Measurements from ENCODE around the gene LCK. TPM values are rescaled to one million over a fixed set of nuclear protein-coding genes. Genes with fewer than 3 reads are reported as not detected.
"Not testable (repeated sequence)": the region's sequence is repeated elsewhere in the genome, so short reads cannot be mapped to it uniquely, and the experiment has no call there.

LCK gene
- total RNA-seq, 8 experiments from 2014 or later, result 0.63 to 1.4 (median 1.2) TPM; not detected in 4

GRCh38 chr1:32242341-32242851 lies 8.7 kb upstream of the LCK start:
- ATAC-seq (replicated peaks in 6 of 8), result no peak
- H3K4me3 ChIP-seq, result no peak overlapping the region
- H3K4me1 ChIP-seq (replicated peaks in 1 of 2), result peaks cover 10 to 22% of the 10 kb centered on the region in 2 donors
- in situ Hi-C loops (cut with MboI; ENCODE audit: low pct_unique_long_range_greater_than_20kb in 2 of 9, low sequenced_read_pairs in 9 of 9, unreplicated experiment in 9 of 9), result no loop called here
- WGBS, 10 experiments, result 20 to 100% (median 47%) methylated on average over 1 to 7 of the region's 7 CpGs; no CpG with 5 or more reads in 1 of the 10 experiments
- H3K27ac ChIP-seq, result no peak overlapping the region

- Histone ChIP-seq H3K4me1 (replicated peaks in 1 of 2) (peaks cover 23 to 31% of the 10 kb centered on the region in 2 donors), H3K4me3 (no peak within 1 kb of the TSS), H3K27ac (no peak within 1 kb of the TSS)
- peak in 3 of 8 experiments; percentile 78 to 83 (median 81) for ATAC-seq (replicated peaks in 6 of 8)
- in situ Hi-C loops (cut with MboI; ENCODE audit: low pct_unique_long_range_greater_than_20kb in 2 of 9, low sequenced_read_pairs in 9 of 9, unreplicated experiment in 9 of 9), result no loop called here
- WGBS, 10 experiments, result 0 to 90% (median 61%) methylated on average over 1 to 3 of the region's 3 CpGs; no CpG with 5 or more reads in 6 of the 10 experiments
Measured at GRCh38 chr1:32246888-32247273, 4.2 kb upstream of the LCK start, which contains the start of gene FAM167B. TSS of gene FAM167B (plus strand) at chr1:32247222. CDS start at chr1:32247422, 200 bp downstream.

- peaks cover 23 to 31% of the 10 kb centered on the region in 2 donors for H3K4me1 ChIP-seq (replicated peaks in 1 of 2)
- no peak overlapping the region for H3K4me3 ChIP-seq
- peak in 2 of 8 experiments; percentile 2 for ATAC-seq (replicated peaks in 6 of 8)
- H3K27ac ChIP-seq, result no peak overlapping the region
- WGBS, 10 experiments, result 60 to 100% (median 94%) methylated on average over 1 to 6 of the region's 12 CpGs; no CpG with 5 or more reads in 6 of the 10 experiments
- in situ Hi-C loops (cut with MboI; ENCODE audit: low pct_unique_long_range_greater_than_20kb in 2 of 9, low sequenced_read_pairs in 9 of 9, unreplicated experiment in 9 of 9), result no loop called here
Measured at GRCh38 chr1:32247452-32247851, 3.6 kb upstream of the LCK start.

GRCh38 chr1:32247983-32248889 lies 2.8 kb upstream of the LCK start:
- peak overlapping the region in 1 of 2 donors; percentile 34 for H3K27ac ChIP-seq
- peaks cover 23 to 27% of the 10 kb centered on the region in 2 donors for H3K4me1 ChIP-seq (replicated peaks in 1 of 2)
- no peak overlapping the region for H3K4me3 ChIP-seq
- ATAC-seq (replicated peaks in 6 of 8), result peak; percentile 27 to 58 (median 44)
- in situ Hi-C loops (cut with MboI; ENCODE audit: low pct_unique_long_range_greater_than_20kb in 2 of 9, low sequenced_read_pairs in 9 of 9, unreplicated experiment in 9 of 9), result no loop called here
- WGBS, 10 experiments, result 0 to 58% (median 40%) methylated on average over 1 to 8 of the region's 31 CpGs; no CpG with 5 or more reads in 1 of the 10 experiments

- no peak overlapping the region for H3K4me3 ChIP-seq
- ATAC-seq (replicated peaks in 6 of 8), result peak in 5 of 8 experiments; percentile 62 to 82 (median 78)
- H3K4me1 ChIP-seq (replicated peaks in 1 of 2), result peaks cover 23 to 27% of the 10 kb centered on the region in 2 donors
- peak overlapping the region; percentile 42 to 68 for H3K27ac ChIP-seq
- WGBS, 10 experiments, result 33 to 92% (median 50%) methylated on average over 1 to 8 of the region's 9 CpGs; no CpG with 5 or more reads in 2 of the 10 experiments
- in situ Hi-C loops (cut with MboI; ENCODE audit: low pct_unique_long_range_greater_than_20kb in 2 of 9, low sequenced_read_pairs in 9 of 9, unreplicated experiment in 9 of 9), result no loop called here
Measured at GRCh38 chr1:32249831-32250525, 1.1 kb upstream of the LCK start.

- 22 to 100% (median 90%) methylated on average over 1 to 10 of the region's 10 CpGs for WGBS, 10 experiments
- no peak for ATAC-seq (replicated peaks in 6 of 8)
- no peak overlapping the region for H3K4me3 ChIP-seq
- no peak overlapping the region for H3K27ac ChIP-seq
- H3K4me1 ChIP-seq (replicated peaks in 1 of 2), result peaks cover 8 to 13% of the 10 kb centered on the region in 2 donors
- in situ Hi-C loops (cut with MboI; ENCODE audit: low pct_unique_long_range_greater_than_20kb in 2 of 9, low sequenced_read_pairs in 9 of 9, unreplicated experiment in 9 of 9), result no loop called here
Measured at GRCh38 chr1:32255072-32256071, 4.3 kb downstream of the LCK start.

GRCh38 chr1:32256473-32257226 lies 5.6 kb downstream of the LCK start:
- Histone ChIP-seq H3K4me3 (no peak overlapping the region), H3K27ac (no peak overlapping the region), H3K4me1 (replicated peaks in 1 of 2) (peaks cover 0 to under 1% of the 10 kb centered on the region in 2 donors)
- no peak for ATAC-seq (replicated peaks in 6 of 8)
- 43 to 89% (median 70%) methylated on average over 1 to 9 of the region's 9 CpGs for WGBS, 10 experiments
- in situ Hi-C loops (cut with MboI; ENCODE audit: low pct_unique_long_range_greater_than_20kb in 2 of 9, low sequenced_read_pairs in 9 of 9, unreplicated experiment in 9 of 9), result no loop called here

- H3K4me3 ChIP-seq, result no peak overlapping the region
- ATAC-seq (replicated peaks in 6 of 8), result no peak
- H3K27ac ChIP-seq, result no peak overlapping the region
- no peaks in the 10 kb centered on the region for H3K4me1 ChIP-seq (replicated peaks in 1 of 2)
- WGBS, 10 experiments, result 70 to 96% (median 85%) methylated on average over 2 to 6 of the region's 6 CpGs; no CpG with 5 or more reads in 3 of the 10 experiments
- in situ Hi-C loops (cut with MboI; ENCODE audit: low pct_unique_long_range_greater_than_20kb in 2 of 9, low sequenced_read_pairs in 9 of 9, unreplicated experiment in 9 of 9), result no loop called here
Measured at GRCh38 chr1:32257227-32257508, 6.1 kb downstream of the LCK start.

GRCh38 chr1:32263236-32263593 lies 12.2 kb downstream of the LCK start:
- 80 to 100% (median 90%) methylated on average over 1 to 4 of the region's 4 CpGs for WGBS, 10 experiments
- in situ Hi-C loops (cut with MboI; ENCODE audit: low pct_unique_long_range_greater_than_20kb in 2 of 9, low sequenced_read_pairs in 9 of 9, unreplicated experiment in 9 of 9); ATAC-seq (replicated peaks in 6 of 8): not testable (repeated sequence)

GRCh38 chr1:32263744-32264143 lies 12.7 kb downstream of the LCK start:
- H3K4me1 ChIP-seq (replicated peaks in 1 of 2), result no peaks in the 10 kb centered on the region
- in situ Hi-C loops (cut with MboI; ENCODE audit: low pct_unique_long_range_greater_than_20kb in 2 of 9, low sequenced_read_pairs in 9 of 9, unreplicated experiment in 9 of 9), result no loop called here
- WGBS, 10 experiments, result 40 to 88% (median 83%) methylated on average over 1 to 4 of the region's 4 CpGs; no CpG with 5 or more reads in 2 of the 10 experiments
- H3K4me3 ChIP-seq, result no peak overlapping the region
- H3K27ac ChIP-seq, result no peak overlapping the region
- ATAC-seq (replicated peaks in 6 of 8), result no peak

More at GRCh38 chr1:32263236-32263593, 12.2 kb downstream of the LCK start:
- not testable (repeated sequence) for H3K4me1 ChIP-seq (replicated peaks in 1 of 2); H3K4me3 ChIP-seq; H3K27ac ChIP-seq

GRCh38 chr1:32265846-32266245 lies 14.8 kb downstream of the LCK start:
- H3K4me1 ChIP-seq (replicated peaks in 1 of 2), result no peaks in the 10 kb centered on the region
- WGBS, 10 experiments, result 70 to 100% (median 91%) methylated on average over 1 to 7 of the region's 9 CpGs
- no peak overlapping the region for H3K4me3 ChIP-seq
- no peak overlapping the region for H3K27ac ChIP-seq
- no peak for ATAC-seq (replicated peaks in 6 of 8)
- in situ Hi-C loops (cut with MboI; ENCODE audit: low pct_unique_long_range_greater_than_20kb in 2 of 9, low sequenced_read_pairs in 9 of 9, unreplicated experiment in 9 of 9), result no loop called here

Measured in motor neuron (in vitro differentiated cells).